HepG2 (cell line): ENCODE measurements around the gene STK40. TPM values are rescaled to one million over a fixed set of nuclear protein-coding genes. Genes with fewer than 3 reads are reported as not detected.

ENCODE experiments used
- CC2D1A ChIP-seq: sonication (generic); formaldehyde crosslinking; IDR thresholded peaks from 2 replicates; pipeline ENCODE4 v1.8.1; 2023; ENCODE audit warnings: mild to moderate bottlenecking, missing genetic modification reagents
- CENPX ChIP-seq: sonication (generic); formaldehyde crosslinking; IDR thresholded peaks from 2 replicates; pipeline ENCODE4 v1.9.0; 2021; ENCODE audit warnings: mild to moderate bottlenecking, missing genetic modification reagents, moderate library complexity
- GFI1 ChIP-seq: sonication (generic); formaldehyde crosslinking; IDR thresholded peaks from 2 replicates; pipeline ENCODE4 v1.5.0; 2020; ENCODE audit warnings: missing genetic modification reagents, mild to moderate bottlenecking, borderline replicate concordance
- GLI4 ChIP-seq: sonication (generic); formaldehyde crosslinking; IDR thresholded peaks from 2 replicates; pipeline ENCODE4 v1.5.1; 2020; ENCODE audit warnings: missing genetic modification reagents, mild to moderate bottlenecking, moderate library complexity, borderline replicate concordance
- KDM5B ChIP-seq: sonication (generic); formaldehyde crosslinking; IDR thresholded peaks from 2 replicates; pipeline ENCODE4 v1.4.0; 2020; ENCODE audit warnings: missing genetic modification reagents, mild to moderate bottlenecking, borderline replicate concordance
- MLLT10 ChIP-seq: sonication (generic); formaldehyde crosslinking; IDR thresholded peaks from 2 replicates; pipeline ENCODE4 v1.4.0; 2020; ENCODE audit warnings: missing genetic modification reagents
- MYC ChIP-seq: sonication (generic); formaldehyde crosslinking; IDR thresholded peaks from 2 replicates; pipeline ENCODE4 v1.9.0; 2021; ENCODE audit warnings: missing genetic modification reagents, borderline replicate concordance
- NFKB2 ChIP-seq: sonication (generic); formaldehyde crosslinking; IDR thresholded peaks from 2 replicates; pipeline ENCODE4 v1.4.0; 2020; ENCODE audit warnings: missing genetic modification reagents, borderline replicate concordance
- RFXAP ChIP-seq: sonication (generic); formaldehyde crosslinking; IDR thresholded peaks from 2 replicates; pipeline ENCODE4 v1.4.0; 2020; ENCODE audit warnings: missing genetic modification reagents, borderline replicate concordance
- SIN3A ChIP-seq: IDR thresholded peaks from 2 replicates; pipeline ENCODE4 v1.6.1; 2011; ENCODE audit warnings: low read depth, mild to moderate bottlenecking, control low read depth, low read length, borderline replicate concordance
- SP140L ChIP-seq: sonication (generic); formaldehyde crosslinking; IDR thresholded peaks from 2 replicates; pipeline ENCODE4 v1.4.0; 2020; ENCODE audit warnings: missing genetic modification reagents, borderline replicate concordance
- SRY ChIP-seq: sonication (generic); formaldehyde crosslinking; IDR thresholded peaks from 2 replicates; pipeline ENCODE4 v1.8.0; 2022; ENCODE audit warnings: mild to moderate bottlenecking, missing genetic modification reagents
- ZBTB7B ChIP-seq: sonication (generic); formaldehyde crosslinking; IDR thresholded peaks from 2 replicates; pipeline ENCODE4 v1.4.0; 2020; ENCODE audit warnings: missing genetic modification reagents
- ZBTB8A ChIP-seq: sonication (generic); formaldehyde crosslinking; IDR thresholded peaks from 2 replicates; pipeline ENCODE4 v1.4.0; 2020; ENCODE audit warnings: mild to moderate bottlenecking, low read depth, missing genetic modification reagents, borderline replicate concordance
- ZNF263 ChIP-seq: sonication (generic); formaldehyde crosslinking; IDR thresholded peaks from 2 replicates; pipeline ENCODE4 v1.4.0; 2020; ENCODE audit warnings: missing genetic modification reagents
- ZNF280B ChIP-seq: sonication (generic); formaldehyde crosslinking; IDR thresholded peaks from 2 replicates; pipeline ENCODE4 v1.5.0; 2020; ENCODE audit warnings: missing genetic modification reagents, mild to moderate bottlenecking, borderline replicate concordance
- ZNF333 ChIP-seq: sonication (generic); formaldehyde crosslinking; IDR thresholded peaks from 2 replicates; pipeline ENCODE4 v1.4.0; 2020; ENCODE audit warnings: mild to moderate bottlenecking, missing genetic modification reagents, borderline replicate concordance
- ZNF530 ChIP-seq: sonication (generic); formaldehyde crosslinking; IDR thresholded peaks from 2 replicates; pipeline ENCODE4 v1.5.0; 2020; ENCODE audit warnings: low read depth, mild to moderate bottlenecking, missing genetic modification reagents
- ZNF629 ChIP-seq: sonication (generic); formaldehyde crosslinking; conservative IDR thresholded peaks from 2 replicates; pipeline ENCODE4 v1.5.0; 2020; ENCODE audit warnings: missing genetic modification reagents
- ZNF639 ChIP-seq: conservative IDR thresholded peaks from 2 replicates; pipeline ENCODE4 v1.6.1; 2018; ENCODE audit warnings: missing genetic modification reagents
- ZNF670 ChIP-seq: sonication (generic); formaldehyde crosslinking; IDR thresholded peaks from 2 replicates; pipeline ENCODE4 v1.8.0; 2022; ENCODE audit warnings: mild to moderate bottlenecking, missing genetic modification reagents, borderline replicate concordance
- ZNF737 ChIP-seq: sonication (generic); formaldehyde crosslinking; IDR thresholded peaks from 2 replicates; pipeline ENCODE4 v1.5.0; 2020; ENCODE audit warnings: missing genetic modification reagents, mild to moderate bottlenecking, borderline replicate concordance
- ZNF770 ChIP-seq: sonication (generic); formaldehyde crosslinking; IDR thresholded peaks from 2 replicates; pipeline ENCODE4 v1.5.0; 2020; ENCODE audit warnings: mild to moderate bottlenecking, missing genetic modification reagents
- ZNF83 ChIP-seq: sonication (generic); formaldehyde crosslinking; IDR thresholded peaks from 2 replicates; pipeline ENCODE4 v1.4.0; 2020; ENCODE audit warnings: missing genetic modification reagents, mild to moderate bottlenecking, borderline replicate concordance
- ZNF841 ChIP-seq: sonication (generic); formaldehyde crosslinking; IDR thresholded peaks from 2 replicates; pipeline ENCODE4 v1.8.1; 2023; ENCODE audit warnings: missing genetic modification reagents, borderline replicate concordance
- ZSCAN30 ChIP-seq: sonication (generic); formaldehyde crosslinking; IDR thresholded peaks from 2 replicates; pipeline ENCODE4 v1.5.0; 2020; ENCODE audit warnings: mild to moderate bottlenecking, missing genetic modification reagents
- polyA plus RNA-seq, 8 experiments: library from polyadenylated mRNA; depleted of rRNA in 3 of 8; stranded (reverse) in 7 of 8; unstranded in 1 of 8; fragments of >200 nt; fragmentation: Illumina TruSeq in 4 of 8; extraction: Trizol in 4 of 8; gene quantifications; 2 replicates each; pipeline versions ENCODE4 v1.2.1 to v1.2.3, GENCODE V29; 2011 to 2016; ENCODE audit warnings: low read depth in 4 of 8, missing spikeins in 1 of 8, mixed read lengths in 1 of 8; ENCODE audit not compliant: insufficient read depth in 1 of 8
- total RNA-seq, 5 experiments: library from RNA; depleted of rRNA; stranded (reverse); fragments of >200 nt; fragmentation: Illumina TruSeq; extraction: Trizol; gene quantifications; 2 replicates each; pipeline ENCODE4 v1.2.3, GENCODE V29; 2016; ENCODE audit warnings: low read depth in 1 of 5

STK40 gene
- total and polyA plus RNA-seq, 2 of the 13 experiments (the other 11 are each of a cell fraction or from before 2014, with no cell fraction given), result 33.8 to 35.1 TPM

- TF ChIP-seq ZNF629 (CRISPR knock-in tag) (no peak), SRY (peak; percentile 53), CC2D1A (no peak), ZNF670 (CRISPR knock-in tag) (0 out of 2 replicates have a peak, but pooled peaks have one; percentile 59), ZBTB7B (CRISPR knock-in tag) (peak; percentile 61), ZNF841 (CRISPR knock-in tag) (no peak), RFXAP (CRISPR knock-in tag) (peak; percentile 82), ZNF263 (CRISPR knock-in tag) (no peak), ZNF83 (CRISPR knock-in tag) (no peak; the same call in 1 of the 2 replicates), SP140L (CRISPR knock-in tag) (no peak), ZNF333 (CRISPR knock-in tag) (peak; percentile 1; the same call in 1 of the 2 replicates), GLI4 (CRISPR knock-in tag) (peak; percentile 38; the same call in 1 of the 2 replicates), ZNF770 (CRISPR knock-in tag) (peak; percentile 9), NFKB2 (no peak; the same call in 1 of the 2 replicates), ZNF639 (CRISPR knock-in tag) (peak; percentile 62; the same call in 1 of the 2 replicates), ZNF530 (no peak), ZNF280B (CRISPR knock-in tag) (no peak; the same call in 1 of the 2 replicates), ZBTB8A (no peak), SIN3A (peak; percentile 90), ZNF737 (CRISPR knock-in tag) (no peak; the same call in 1 of the 2 replicates), MYC (peak; percentile 93), KDM5B (peak; percentile 74; the same call in 1 of the 2 replicates), CENPX (CRISPR knock-in tag) (no peak), ZSCAN30 (CRISPR knock-in tag) (no peak), MLLT10 (no peak), GFI1 (CRISPR knock-in tag) (no peak)
Observed at GRCh38 chr1:36400825-36401601, 15.3 kb upstream of the STK40 start (continued).
